ENCODE data around the gene KRT81.

Gene KRT81

GRCh38 chr12:52291267-52291935, at the start of gene KRT81:
Gene KRT81, minus strand, starts transcription at chr12:52291534. Its CDS starts 69 bp downstream, at chr12:52291465.
- no peak for DNase-seq

GRCh38 chr12:52338241-52338960, 47.1 kb upstream of the KRT81 start:
- DNase-seq: no peak

GRCh38 chr12:52337054-52337453, 45.7 kb upstream of the KRT81 start:
- no peak for DNase-seq

- DNase-seq: no peak
Observed at GRCh38 chr12:52336641-52337040, 45.3 kb upstream of the KRT81 start.

GRCh38 chr12:52335598-52336262, 44.4 kb upstream of the KRT81 start:
- DNase-seq: no peak

GRCh38 chr12:52334185-52334584, 42.9 kb upstream of the KRT81 start:
- DNase-seq: no peak

GRCh38 chr12:52333321-52333720, 42.0 kb upstream of the KRT81 start:
- DNase-seq: no peak

GRCh38 chr12:52332381-52332780, 41.0 kb upstream of the KRT81 start:
- DNase-seq: no peak

GRCh38 chr12:52331833-52332232, 40.5 kb upstream of the KRT81 start:
- no peak for DNase-seq

- no peak for DNase-seq
Observed at GRCh38 chr12:52331039-52331438, 39.7 kb upstream of the KRT81 start.

GRCh38 chr12:52327830-52328500, 36.6 kb upstream of the KRT81 start:
- DNase-seq: no peak

- DNase-seq: peak; percentile 54 to 70
Observed at GRCh38 chr12:52327052-52327829, 35.9 kb upstream of the KRT81 start.

- DNase-seq: no peak
Observed at GRCh38 chr12:52324153-52324444, 32.8 kb upstream of the KRT81 start.

GRCh38 chr12:52323416-52324152, 32.2 kb upstream of the KRT81 start:
- DNase-seq: no peak

GRCh38 chr12:52323001-52323400, 31.7 kb upstream of the KRT81 start:
- DNase-seq: no peak

- no peak for DNase-seq
Observed at GRCh38 chr12:52322069-52322468, 30.7 kb upstream of the KRT81 start.

- no peak for DNase-seq
Observed at GRCh38 chr12:52321418-52321817, 30.1 kb upstream of the KRT81 start.

- no peak for DNase-seq
Observed at GRCh38 chr12:52320784-52321400, 29.6 kb upstream of the KRT81 start, which contains the start of gene KRT83. Gene KRT83, minus strand, starts transcription at chr12:52321398. Its CDS starts 63 bp downstream, at chr12:52321335.

- DNase-seq: no peak
Observed at GRCh38 chr12:52319097-52319496, 27.8 kb upstream of the KRT81 start.

GRCh38 chr12:52318241-52318990, 27.1 kb upstream of the KRT81 start:
- no peak for DNase-seq

All from stimulated activated CD4-positive, alpha-beta T cell treated with anti-CD3 and anti-CD28 coated beads, Interleukin-2, amount 100 ng/mL, for 48 hours (primary cell).